ENCODE measurements around the gene NAT8L. TPM values are rescaled to one million over a fixed set of nuclear protein-coding genes. Genes with fewer than 3 reads are reported as not detected.

Gene NAT8L
- total and polyA plus RNA-seq, 2 of the 13 experiments (the other 11 are each of a cell fraction or from before 2014, with no cell fraction given), result 2.2 to 3.3 TPM

DNA sequence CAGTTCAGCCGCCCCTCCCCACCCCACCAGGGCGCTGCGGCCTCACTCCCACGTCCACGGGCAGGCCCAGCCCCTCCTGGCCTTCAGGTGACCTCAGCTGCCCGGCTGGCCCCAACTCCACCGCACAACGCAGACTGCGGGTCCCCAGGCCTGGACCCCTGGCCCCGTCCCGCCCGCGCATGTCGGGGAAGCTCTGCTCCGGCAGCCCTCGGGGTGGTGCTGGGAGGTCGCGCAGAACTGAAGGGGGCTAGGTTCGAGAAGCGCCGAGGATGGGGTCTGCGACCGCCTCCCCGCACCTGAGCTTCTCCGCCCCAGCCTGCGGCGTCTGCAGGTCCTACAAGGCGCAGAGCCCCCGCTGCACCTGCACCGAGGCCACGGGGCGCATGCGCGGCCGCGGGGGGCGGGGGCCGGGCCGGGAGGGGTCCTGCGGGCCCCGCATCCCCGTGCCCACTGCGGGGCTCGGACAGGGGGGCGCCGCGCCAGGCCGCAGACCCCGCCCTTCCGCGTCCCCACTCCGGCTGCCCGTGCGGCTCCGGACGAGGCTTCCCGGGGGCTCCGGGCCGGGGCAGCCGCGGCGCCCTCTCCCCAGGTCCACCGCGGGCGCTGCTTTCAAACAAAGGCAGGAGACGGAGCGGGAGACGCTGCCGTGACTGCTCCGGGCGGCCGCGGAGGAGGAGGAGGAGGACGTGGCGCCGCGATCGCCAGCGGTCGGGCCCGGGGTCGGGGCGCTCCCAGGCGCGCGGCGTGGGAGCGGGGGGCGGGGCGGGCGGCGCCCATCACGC is 672 bp upstream of the NAT8L start (continued):
- TF ChIP-seq, protein P1, sequence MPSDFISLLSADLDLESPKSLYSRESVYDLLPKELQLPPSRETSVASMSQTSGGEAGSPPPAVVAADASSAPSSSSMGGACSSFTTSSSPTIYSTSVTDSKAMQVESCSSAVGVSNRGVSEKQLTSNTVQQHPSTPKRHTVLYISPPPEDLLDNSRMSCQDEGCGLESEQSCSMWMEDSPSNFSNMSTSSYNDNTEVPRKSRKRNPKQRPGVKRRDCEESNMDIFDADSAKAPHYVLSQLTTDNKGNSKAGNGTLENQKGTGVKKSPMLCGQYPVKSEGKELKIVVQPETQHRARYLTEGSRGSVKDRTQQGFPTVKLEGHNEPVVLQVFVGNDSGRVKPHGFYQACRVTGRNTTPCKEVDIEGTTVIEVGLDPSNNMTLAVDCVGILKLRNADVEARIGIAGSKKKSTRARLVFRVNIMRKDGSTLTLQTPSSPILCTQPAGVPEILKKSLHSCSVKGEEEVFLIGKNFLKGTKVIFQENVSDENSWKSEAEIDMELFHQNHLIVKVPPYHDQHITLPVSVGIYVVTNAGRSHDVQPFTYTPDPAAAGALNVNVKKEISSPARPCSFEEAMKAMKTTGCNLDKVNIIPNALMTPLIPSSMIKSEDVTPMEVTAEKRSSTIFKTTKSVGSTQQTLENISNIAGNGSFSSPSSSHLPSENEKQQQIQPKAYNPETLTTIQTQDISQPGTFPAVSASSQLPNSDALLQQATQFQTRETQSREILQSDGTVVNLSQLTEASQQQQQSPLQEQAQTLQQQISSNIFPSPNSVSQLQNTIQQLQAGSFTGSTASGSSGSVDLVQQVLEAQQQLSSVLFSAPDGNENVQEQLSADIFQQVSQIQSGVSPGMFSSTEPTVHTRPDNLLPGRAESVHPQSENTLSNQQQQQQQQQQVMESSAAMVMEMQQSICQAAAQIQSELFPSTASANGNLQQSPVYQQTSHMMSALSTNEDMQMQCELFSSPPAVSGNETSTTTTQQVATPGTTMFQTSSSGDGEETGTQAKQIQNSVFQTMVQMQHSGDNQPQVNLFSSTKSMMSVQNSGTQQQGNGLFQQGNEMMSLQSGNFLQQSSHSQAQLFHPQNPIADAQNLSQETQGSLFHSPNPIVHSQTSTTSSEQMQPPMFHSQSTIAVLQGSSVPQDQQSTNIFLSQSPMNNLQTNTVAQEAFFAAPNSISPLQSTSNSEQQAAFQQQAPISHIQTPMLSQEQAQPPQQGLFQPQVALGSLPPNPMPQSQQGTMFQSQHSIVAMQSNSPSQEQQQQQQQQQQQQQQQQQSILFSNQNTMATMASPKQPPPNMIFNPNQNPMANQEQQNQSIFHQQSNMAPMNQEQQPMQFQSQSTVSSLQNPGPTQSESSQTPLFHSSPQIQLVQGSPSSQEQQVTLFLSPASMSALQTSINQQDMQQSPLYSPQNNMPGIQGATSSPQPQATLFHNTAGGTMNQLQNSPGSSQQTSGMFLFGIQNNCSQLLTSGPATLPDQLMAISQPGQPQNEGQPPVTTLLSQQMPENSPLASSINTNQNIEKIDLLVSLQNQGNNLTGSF (CRISPR knock-in tag; IDR thresholded peaks at IDR 0.05), result 0 out of 2 replicates have a peak, but pooled peaks have one; percentile 57
- TF ChIP-seq BRCA1 (CRISPR knock-in tag; IDR thresholded peaks at IDR 0.05) (no peak), ZFY (CRISPR knock-in tag; IDR thresholded peaks at IDR 0.05) (peak; percentile 59), ZBTB42 (CRISPR knock-in tag; IDR thresholded peaks at IDR 0.05) (no peak), POLR2G (IDR thresholded peaks at IDR 0.05; ENCODE audit: low read depth, low read length) (no peak), RAD51 (IDR thresholded peaks at IDR 0.05; ENCODE audit: borderline replicate concordance) (no peak), SMYD3 (CRISPR knock-in tag; IDR thresholded peaks at IDR 0.05) (no peak), SRF (IDR thresholded peaks at IDR 0.05; ENCODE audit: low read depth, low read length) (no peak), ZNF136 (CRISPR knock-in tag; IDR thresholded peaks at IDR 0.05; ENCODE audit: low read depth) (no peak), TAF1 (CRISPR knock-in tag; IDR thresholded peaks at IDR 0.05) (peak; percentile 21; the same call in 1 of the 2 replicates), HOXA3 (CRISPR knock-in tag; IDR thresholded peaks at IDR 0.05) (peak; percentile 29; the same call in 1 of the 2 replicates), ZNF724P (CRISPR knock-in tag; IDR thresholded peaks at IDR 0.05; ENCODE audit: borderline replicate concordance) (no peak), MAF1 (CRISPR knock-in tag; IDR thresholded peaks at IDR 0.05; ENCODE audit: borderline replicate concordance) (0 out of 2 replicates have a peak, but pooled peaks have one; percentile 29), ADNP (CRISPR knock-in tag; IDR thresholded peaks at IDR 0.05) (no peak), BRD4 (CRISPR knock-in tag; IDR thresholded peaks at IDR 0.05) (no peak), SMARCC2 (IDR thresholded peaks at IDR 0.05) (no peak), ZBTB1 (CRISPR knock-in tag; IDR thresholded peaks at IDR 0.05; ENCODE audit: borderline replicate concordance) (no peak), RBFOX2 (IDR thresholded peaks at IDR 0.05; ENCODE audit: low read depth, low read length) (peak; percentile 10; the same call in 1 of the 2 replicates), SALL2 (CRISPR knock-in tag; IDR thresholded peaks at IDR 0.05) (peak; percentile 57; the same call in 1 of the 2 replicates), ZNF616 (CRISPR knock-in tag; IDR thresholded peaks at IDR 0.05; ENCODE audit: low read depth) (no peak), ZNF337 (CRISPR knock-in tag; IDR thresholded peaks at IDR 0.05; ENCODE audit: borderline replicate concordance, low read depth) (no peak), HMG20B (CRISPR knock-in tag; conservative IDR thresholded peaks at IDR 0.05) (no peak)
- TF ChIP-seq, protein P2, sequence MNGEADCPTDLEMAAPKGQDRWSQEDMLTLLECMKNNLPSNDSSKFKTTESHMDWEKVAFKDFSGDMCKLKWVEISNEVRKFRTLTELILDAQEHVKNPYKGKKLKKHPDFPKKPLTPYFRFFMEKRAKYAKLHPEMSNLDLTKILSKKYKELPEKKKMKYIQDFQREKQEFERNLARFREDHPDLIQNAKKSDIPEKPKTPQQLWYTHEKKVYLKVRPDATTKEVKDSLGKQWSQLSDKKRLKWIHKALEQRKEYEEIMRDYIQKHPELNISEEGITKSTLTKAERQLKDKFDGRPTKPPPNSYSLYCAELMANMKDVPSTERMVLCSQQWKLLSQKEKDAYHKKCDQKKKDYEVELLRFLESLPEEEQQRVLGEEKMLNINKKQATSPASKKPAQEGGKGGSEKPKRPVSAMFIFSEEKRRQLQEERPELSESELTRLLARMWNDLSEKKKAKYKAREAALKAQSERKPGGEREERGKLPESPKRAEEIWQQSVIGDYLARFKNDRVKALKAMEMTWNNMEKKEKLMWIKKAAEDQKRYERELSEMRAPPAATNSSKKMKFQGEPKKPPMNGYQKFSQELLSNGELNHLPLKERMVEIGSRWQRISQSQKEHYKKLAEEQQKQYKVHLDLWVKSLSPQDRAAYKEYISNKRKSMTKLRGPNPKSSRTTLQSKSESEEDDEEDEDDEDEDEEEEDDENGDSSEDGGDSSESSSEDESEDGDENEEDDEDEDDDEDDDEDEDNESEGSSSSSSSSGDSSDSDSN (CRISPR knock-in tag; IDR thresholded peaks at IDR 0.05), result no peak
- TF ChIP-seq, protein P3, sequence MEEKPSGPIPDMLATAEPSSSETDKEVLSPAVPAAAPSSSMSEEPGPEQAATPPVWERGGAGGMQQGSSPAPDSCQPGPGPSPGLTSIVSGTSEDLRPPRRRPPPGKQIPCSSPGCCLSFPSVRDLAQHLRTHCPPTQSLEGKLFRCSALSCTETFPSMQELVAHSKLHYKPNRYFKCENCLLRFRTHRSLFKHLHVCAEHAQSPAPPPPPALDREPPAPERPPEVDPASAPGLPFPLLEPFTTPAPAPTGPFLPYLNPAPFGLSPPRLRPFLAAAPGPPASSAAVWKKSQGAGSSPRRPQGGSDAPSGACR (CRISPR knock-in tag; IDR thresholded peaks at IDR 0.05), result no peak
